Endometrial microvascular endothelial cells (primary cell): ENCODE measurements around the gene CDK5RAP1. TPM values are rescaled to one million over a fixed set of nuclear protein-coding genes. Genes with fewer than 3 reads are reported as not detected.
"Not testable (repeated sequence)": the region's sequence is repeated elsewhere in the genome, so short reads cannot be mapped to it uniquely, and the experiment has no call there.

ENCODE experiments used
- in situ Hi-C: cut with HindIII; loops from 2 replicates; pipeline ENCODE4 v1.10.0; 2017; ENCODE audit warnings: low sequenced_read_pairs, low pct_unique_long_range_greater_than_20kb; ENCODE audit errors: inconsistent ontology term
- total RNA-seq: library from RNA; depleted of rRNA; stranded (reverse); fragments of >200 nt; gene quantifications from one replicate; pipeline ENCODE4 v1.2.3, GENCODE V29; 2015; ENCODE audit errors: inconsistent ontology term

CDK5RAP1 gene, protein sequence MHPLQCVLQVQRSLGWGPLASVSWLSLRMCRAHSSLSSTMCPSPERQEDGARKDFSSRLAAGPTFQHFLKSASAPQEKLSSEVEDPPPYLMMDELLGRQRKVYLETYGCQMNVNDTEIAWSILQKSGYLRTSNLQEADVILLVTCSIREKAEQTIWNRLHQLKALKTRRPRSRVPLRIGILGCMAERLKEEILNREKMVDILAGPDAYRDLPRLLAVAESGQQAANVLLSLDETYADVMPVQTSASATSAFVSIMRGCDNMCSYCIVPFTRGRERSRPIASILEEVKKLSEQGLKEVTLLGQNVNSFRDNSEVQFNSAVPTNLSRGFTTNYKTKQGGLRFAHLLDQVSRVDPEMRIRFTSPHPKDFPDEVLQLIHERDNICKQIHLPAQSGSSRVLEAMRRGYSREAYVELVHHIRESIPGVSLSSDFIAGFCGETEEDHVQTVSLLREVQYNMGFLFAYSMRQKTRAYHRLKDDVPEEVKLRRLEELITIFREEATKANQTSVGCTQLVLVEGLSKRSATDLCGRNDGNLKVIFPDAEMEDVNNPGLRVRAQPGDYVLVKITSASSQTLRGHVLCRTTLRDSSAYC
- 29.3 TPM for total RNA-seq

DNA sequence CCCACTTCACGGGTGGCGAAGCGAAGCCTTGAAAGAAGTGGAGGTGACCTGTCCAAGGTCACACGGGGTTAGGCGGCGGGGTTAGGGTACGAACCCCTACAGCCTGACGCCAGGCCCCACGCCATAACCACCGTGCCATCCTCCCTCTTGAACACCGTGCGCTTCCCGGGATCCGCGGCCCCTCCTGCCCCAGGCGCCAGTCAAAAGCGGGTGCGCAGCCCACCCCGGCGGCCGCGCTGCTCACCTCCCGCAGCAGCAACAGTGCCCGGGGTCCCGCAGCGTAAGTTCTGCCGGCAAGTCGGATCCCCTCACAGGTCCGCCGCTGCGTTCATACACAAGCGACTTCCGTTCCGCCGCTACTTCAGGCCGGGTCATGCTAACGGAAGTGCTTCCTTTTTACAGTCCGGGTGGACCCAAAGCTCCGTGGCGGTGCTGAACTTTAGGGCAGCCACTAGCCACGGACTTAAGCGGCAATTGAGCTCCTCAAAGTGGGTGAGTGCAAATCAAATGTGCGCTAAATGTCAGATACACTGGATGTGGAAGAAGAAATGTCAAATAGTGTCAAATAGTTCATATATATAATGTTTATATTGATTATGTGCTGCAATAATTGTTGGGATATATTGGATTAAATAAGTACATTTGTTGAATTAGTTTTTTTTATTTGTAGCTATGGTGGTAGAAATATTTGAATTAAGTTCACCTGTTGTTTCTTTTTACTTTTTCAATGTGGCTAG is at the start of gene CDK5RAP1:
Gene CDK5RAP1 (minus strand): TSS at position 336 of the 737 bp plus-strand sequence. CDS start 4,455 bp downstream, outside the sequence.
- in situ Hi-C loops = no loop called here

DNA sequence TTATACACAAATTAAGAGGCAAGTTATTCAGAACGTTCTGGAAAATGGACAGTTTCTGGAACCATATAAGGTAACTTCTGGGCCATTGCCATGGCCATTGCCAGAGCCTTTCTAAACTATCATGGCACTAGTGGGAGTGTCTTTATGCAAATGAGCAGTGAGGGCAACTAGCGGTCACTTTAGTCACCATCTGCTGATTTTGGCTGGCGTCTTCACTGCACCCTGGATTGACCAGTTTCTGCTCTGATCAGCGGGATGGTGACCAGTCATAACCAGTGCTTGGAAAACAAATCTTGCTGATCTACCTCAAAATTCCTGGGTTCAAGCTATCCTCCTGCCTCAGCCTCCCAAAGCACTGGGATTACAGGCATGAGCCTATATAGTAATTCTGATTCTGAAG is 49.5 kb upstream of the CDK5RAP1 start:
- in situ Hi-C loops = no loop called here

DNA sequence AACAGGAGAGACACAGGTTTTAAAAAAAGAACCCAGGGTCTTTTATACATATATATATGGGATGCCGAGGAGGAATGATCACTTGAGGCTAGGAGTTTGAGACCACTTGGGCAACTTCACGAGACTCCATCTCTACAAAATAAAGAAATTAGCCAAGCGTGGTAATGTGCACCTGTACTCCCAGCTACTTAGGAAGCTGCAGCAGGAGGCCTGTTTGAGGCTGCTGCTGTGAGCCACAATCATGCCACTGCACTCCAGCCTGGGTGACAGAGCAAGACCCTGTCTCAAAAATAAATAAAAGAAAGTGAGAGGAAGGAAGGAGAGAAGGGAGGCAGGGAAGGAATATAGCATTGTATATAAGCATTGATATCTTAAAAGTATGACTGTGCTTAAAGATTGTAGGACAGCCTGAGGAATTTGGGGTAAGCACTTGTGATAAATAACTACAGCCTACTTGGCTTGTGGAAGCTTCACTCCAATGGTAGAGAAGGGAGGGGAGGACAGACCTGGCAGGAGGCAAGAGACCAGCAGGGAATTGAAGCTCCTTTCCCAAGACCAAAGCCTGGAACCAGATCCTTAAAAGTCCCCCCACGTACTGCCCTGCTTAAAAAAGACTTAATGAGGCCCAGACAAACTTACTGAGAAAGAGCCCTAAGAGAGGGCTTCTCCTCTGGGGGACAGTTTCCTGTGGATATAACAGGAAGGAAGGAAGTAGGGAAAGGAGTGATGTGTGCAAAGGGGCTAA is 44.7 kb upstream of the CDK5RAP1 start:
- in situ Hi-C loops = no loop called here

DNA sequence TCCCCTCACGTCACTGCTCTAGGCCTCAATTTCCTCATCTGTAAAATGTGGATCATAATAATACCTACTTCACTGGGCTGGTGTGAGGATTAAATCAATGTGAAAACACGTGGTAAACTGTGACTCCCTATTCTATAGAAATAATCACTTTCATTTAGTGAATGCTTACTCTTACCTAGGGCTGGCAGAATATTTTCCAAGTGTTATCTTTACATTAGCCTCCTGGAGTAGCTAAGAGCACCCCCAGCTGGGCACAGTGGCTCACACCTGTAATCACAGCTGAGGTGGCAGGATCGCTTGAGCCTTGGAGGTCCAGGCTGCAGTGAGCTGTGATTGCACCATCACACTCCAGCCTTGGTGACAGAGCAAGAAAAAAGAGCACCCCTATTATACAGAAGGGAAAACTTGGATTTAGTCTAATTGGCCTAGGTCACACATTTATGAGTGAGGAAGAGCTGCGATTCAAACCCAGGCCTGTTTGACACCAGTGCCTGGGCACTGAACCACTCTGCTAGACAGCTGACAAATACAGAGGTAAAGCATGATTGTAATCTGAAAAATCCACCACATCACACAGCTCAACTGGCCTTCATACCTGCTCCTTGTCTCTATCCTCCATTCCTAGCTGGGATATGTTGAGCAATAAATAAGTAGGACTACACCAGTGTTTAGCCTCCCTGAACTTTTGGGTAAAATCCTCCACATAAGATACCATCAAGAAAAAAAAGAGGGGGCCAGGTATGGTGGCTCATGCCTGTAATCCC is 43.7 kb upstream of the CDK5RAP1 start:
- in situ Hi-C loops = no loop called here

DNA sequence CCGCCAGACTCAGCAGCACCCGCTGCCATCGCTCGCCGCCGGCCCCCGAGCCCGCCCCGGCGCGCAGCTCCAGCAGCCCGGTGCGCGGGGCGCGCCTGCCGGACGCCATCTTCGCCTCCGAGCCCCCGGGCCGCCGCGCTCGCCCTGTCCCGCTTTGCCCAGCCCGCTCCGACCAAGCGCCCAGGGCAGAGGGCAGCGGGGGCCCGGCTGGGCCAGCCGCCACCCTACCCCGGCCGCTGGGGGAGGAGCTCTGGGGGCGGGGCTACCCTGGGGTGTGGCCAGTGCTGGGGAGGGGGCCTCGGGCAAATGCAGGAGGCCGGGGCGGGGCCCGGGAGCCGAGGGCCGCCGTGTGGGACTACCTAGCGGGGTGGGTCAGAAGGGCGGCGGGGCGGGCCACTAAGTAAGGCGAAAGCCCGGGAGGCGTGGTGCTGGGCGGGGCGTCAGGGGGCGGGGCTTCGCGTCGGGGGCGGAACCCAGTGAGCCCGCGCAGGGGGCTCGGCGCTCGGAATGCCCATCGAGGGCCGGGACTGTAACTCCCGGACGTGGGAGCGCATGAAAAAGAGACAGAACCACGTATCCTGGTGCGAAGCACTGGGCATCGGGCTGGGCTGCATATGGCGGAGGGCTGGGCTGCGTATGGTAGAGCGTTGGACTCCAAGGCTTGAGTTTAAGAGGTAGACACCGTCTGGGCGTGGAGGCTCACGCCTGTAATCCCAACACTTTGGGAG is 42.4 kb upstream of the CDK5RAP1 start, which contains the start of gene SNTA1:
Gene SNTA1 (minus strand): TSS at position 252 of the 728 bp plus-strand sequence. CDS start 143 bp downstream, at position 109.
- in situ Hi-C loops = no loop called here

DNA sequence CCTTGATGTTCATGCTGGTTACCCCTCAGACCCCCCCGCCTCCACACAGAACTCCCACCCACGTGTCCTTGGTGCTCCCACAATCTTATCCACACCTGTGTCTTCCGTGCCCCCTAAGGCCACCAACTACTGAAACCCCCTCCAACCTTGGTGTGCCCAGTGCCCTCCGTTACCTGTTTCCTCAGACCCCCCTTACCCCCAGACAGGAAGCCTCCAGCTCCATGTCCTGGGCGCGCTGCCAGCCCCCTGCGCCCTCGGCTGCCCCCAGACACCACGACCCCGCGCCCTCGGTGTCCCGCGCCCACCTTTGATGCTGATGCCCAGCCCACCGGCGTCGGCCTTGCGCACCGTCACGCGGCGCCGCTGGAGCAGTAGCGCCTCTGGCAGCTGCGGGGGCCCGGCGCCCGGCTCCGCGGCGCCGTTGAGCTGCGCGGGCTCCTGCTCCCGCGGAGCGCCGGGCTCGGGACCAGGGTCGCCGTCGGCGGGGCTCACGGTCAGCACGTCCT is 41.7 kb upstream of the CDK5RAP1 start:
- in situ Hi-C loops = no loop called here

DNA sequence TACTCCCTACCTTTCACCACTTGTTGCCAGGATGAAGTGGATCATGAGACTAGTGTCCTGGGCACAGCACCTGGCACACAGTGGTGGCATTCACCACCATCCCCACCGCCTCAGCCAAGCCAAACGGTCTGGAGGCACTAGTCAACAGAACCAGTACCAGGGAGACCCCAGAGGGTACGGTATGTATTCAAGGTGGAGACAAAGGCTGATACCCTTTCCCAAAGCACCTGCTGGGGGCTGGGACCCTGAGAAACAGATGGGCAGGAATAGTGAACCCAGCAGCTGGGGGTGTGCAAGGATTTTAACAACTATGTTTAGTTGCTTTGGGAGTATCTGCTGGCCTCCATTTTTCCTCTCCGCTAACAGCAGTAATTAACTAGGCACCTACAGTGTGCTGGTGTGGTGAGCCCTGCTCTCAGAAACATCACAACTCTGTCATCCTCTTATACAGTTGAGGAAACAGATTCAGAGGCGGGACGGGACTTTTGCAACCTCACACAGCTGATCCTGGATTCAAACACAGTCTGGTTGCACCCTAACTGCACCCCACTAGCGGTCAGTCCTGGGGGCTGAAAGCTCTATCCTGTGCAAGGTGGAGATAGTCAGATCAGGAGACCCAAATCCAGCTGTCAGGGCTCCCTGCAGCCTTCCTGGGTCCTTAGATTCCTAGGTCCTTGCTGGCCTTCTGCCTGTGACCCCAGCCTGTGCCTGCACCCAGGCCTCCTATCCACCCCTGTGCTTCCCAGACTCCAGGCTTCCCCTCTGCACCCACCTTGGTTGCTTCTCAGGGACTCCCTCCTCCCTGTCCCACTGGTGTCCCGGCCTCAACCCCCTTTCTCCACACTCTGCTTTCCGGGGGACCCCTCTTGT is 41.1 kb upstream of the CDK5RAP1 start:
- in situ Hi-C loops = no loop called here

DNA sequence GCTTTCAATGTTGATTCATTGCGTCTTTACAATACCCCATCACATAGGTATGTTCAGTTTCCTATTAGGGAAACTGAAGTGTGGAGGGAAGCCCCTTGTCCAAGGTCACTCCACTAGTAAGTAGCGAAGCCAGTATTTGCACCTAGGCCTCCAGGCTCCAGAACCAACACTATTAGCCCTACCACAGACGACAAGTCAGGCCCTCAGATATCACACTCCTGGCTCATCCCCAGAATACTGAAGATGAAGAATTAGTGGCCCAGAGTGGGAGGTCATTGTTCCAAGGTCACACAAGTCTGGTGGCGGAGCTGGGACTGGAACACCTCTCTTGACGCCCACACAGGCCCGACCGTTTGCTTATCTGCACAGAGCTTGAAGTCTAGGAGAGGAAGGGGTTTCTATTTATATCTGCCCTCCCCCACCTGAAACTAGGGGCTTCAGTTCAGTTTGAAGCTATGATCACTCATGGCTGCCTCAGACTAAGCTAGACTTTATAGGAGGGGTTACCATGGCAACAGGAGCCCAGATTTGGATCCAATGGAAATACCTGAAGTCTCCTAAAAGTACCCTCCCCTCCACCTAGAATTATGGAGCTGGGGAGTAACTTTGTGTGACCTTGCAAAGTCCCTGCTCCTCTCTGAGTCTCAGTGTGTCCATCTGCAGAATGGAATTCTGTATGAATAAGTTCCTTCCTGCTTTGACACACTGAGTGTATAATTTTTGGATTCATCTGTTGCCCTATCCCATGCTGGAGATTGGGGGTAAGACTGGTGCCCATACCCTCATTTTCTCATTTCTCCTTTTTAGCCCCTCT is 40.0 kb upstream of the CDK5RAP1 start:
- in situ Hi-C loops = no loop called here

DNA sequence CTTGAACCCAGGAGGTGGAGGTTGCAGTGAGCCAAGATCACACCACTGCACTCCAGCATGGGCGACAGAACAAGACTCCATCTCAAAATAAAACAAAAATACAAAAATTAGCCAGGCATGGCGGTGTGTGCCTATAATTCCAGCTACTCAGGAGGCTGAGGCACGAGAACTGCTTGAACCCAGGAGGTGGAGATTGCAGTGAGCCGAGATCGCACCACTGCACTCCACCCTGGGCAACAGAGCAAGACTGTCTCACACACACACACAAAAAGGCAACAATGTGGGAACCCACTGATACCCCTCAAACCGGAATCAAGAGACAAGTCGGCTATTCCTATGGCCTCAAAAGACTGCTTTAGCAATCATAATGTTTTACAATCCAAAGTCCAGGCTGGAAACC is 39.2 kb upstream of the CDK5RAP1 start:
- in situ Hi-C loops = not testable (repeated sequence)

DNA sequence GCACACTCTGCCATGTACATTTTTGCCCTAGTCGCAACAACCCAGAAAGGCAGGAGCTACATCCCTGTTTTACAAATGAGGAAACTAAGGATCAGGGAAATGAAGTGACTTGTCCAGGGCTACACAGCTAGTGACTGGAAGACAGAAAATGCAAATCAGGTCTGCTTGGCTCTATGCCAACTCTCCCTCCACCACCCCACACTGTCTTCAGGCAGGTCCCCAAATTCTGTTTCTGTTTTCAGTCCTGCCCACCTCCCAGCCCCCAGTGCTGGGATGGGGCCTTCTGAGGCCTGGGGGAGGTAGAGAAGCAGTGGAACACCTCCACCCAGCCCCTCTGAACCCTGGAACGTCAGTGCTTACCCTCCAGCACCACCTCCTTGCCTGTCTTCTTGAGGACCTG is 37.2 kb upstream of the CDK5RAP1 start:
- in situ Hi-C loops = no loop called here

DNA sequence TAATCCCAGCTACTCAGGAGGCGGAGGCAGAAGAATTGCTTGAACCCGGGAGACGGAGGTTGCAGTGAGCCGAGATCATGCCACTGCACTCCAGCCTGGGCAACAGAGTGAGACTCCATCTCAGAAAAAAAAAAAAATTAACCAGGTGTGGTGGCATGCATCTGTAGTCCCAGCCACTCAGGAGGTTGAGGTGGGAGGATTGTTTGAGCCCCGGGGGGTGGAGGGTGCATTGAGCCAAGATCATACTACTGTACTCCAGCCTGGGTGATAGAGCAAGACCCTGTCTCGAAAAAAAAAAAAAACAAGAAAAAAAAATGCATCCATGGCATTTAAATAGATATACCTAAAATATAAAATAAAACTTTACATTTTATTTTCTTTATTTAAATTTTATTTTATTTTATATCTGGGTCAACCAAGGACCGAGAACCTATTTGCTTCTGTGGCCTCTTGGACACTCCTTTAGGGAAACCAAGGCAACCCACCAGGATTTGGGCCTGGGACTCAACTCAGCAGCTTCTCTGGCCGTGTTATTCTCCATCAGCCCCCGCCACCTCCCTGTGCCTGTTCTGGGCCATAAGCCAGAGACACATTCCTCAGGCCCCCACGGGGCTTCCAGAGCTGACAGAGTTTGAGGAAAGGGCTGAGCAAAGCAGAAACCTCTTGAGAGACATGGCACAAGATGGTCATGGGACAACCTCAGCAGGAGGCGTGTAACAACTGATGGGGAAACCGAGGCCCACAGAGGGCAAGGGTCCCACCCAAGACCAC is 36.0 kb upstream of the CDK5RAP1 start:
- in situ Hi-C loops = no loop called here

DNA sequence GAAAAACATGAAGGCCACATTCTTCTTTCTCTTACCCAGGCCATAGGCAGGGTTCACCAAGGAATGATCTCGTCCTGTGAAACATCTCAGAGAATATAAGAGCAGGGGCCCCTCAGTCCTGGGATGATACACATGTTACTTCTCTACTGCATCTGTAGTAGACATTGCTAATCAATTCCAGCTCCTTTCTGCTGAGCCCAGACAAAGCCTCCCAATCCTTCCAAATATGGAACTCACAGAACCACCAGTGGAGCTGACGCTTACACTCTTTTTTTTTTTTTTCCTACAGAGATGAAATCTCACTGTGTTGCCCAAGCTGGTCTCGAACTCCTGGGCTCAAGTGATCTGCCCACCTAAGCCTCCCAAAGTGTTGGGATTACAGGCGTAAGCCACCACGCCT is 33.1 kb upstream of the CDK5RAP1 start:
- in situ Hi-C loops = no loop called here

DNA sequence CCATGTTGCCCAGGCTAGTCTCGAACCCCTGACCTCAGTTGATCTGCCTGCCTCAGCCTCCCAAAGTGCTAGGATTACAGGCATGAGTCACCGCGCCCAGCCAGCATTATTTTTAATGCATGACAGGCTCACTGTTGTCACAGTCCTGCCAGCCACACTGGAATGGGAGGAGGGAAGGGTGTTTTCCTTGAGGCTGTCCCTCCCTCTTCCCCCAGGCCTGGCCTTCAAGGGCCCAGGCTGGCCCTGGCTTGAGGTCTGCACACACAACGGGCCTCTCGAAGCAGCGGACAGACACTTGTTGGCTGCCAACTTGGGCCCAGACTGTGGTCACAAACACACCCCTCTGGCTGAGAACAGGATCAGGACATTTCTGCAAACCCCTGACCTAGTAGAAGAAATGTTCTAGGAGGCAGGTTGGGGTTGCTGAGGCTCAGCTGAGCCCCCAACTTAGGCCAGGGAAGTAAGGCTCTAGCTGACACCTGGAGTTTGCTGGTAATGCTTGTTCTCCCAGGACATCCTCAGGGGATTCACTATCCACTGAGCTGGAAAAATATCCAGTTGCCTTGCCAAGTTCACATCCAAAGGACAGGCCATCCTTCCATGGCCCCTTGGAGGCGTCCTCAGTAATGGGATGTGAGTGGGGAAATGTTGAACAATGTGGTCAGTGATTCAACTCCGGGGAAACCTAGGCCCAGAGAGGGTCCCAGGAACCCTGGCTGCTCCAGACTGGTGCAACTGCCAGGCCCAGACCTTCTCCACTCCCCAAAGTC is 32.3 kb upstream of the CDK5RAP1 start:
- in situ Hi-C loops = no loop called here

DNA sequence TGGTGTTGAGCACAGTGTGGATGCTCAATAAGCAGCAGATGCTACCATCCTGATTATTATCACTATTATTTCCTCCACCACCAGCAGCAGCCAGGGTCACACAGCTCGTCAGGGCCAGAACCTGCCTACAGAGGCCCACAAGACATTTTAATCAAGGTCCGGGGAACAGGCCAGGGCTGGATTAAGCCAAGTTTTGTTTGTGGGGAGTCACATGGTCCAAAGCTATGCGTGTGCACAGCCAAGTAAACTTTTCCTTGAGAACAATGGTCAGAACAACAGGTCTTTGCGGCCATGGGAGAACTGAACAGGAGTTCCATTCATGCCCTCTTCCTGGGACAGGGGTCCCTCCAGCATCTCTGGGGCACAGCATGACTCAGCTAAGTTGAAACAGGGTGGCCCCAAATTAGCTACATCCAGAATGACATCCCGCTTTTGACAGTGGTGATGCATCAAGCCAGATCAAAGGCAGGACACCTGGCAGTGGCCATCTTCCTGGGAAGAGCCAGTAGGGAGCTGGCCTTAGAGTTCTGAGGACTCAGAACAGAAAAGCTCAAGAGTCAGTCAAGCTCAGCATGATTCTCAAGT is 30.6 kb upstream of the CDK5RAP1 start:
- in situ Hi-C loops = no loop called here
